ENCODE measurements around the gene TCF12. TPM values are rescaled to one million over a fixed set of nuclear protein-coding genes. Genes with fewer than 3 reads are reported as not detected.

Gene TCF12
- total RNA-seq, 1 donor from 2014 or later = 138 TPM

GRCh38 chr15:57223345-57223744, 304.9 kb downstream of the TCF12 start:
- H3K27me3 ChIP-seq = no peaks in the 10 kb centered on the region
- H3K4me3 ChIP-seq = no peak overlapping the region
- no peaks in the 10 kb centered on the region for H3K9me3 ChIP-seq
- H3K27ac ChIP-seq = no peak overlapping the region
- peaks cover 47% of the 10 kb centered on the region for H3K4me1 ChIP-seq
- intact Hi-C loops (cut with DNase I) = no loop called here
- no peak for DNase-seq (ENCODE audit: extremely low spot score in 2 of 2)
- no peaks in the 10 kb centered on the region for H3K36me3 ChIP-seq
- TF ChIP-seq POLR2A (IDR thresholded peaks at IDR 0.05) = no peak
- TF ChIP-seq POLR2AphosphoS5 (IDR thresholded peaks at IDR 0.05; ENCODE audit: insufficient read depth in 1 of 2, low read depth in 1 of 2) = no peak
- no peak for TF ChIP-seq CTCF (IDR thresholded peaks at IDR 0.05)

GRCh38 chr15:57223887-57224286, 305.4 kb downstream of the TCF12 start:
- Histone ChIP-seq H3K4me1 (peaks cover 44% of the 10 kb centered on the region), H3K36me3 (no peaks in the 10 kb centered on the region), H3K9me3 (no peaks in the 10 kb centered on the region), H3K4me3 (no peak overlapping the region), H3K27ac (no peak overlapping the region), H3K27me3 (no peaks in the 10 kb centered on the region)
- no peak for DNase-seq (ENCODE audit: extremely low spot score in 2 of 2)
- TF ChIP-seq CTCF (IDR thresholded peaks at IDR 0.05) (no peak), POLR2AphosphoS5 (IDR thresholded peaks at IDR 0.05; ENCODE audit: insufficient read depth in 1 of 2, low read depth in 1 of 2) (no peak), POLR2A (IDR thresholded peaks at IDR 0.05) (no peak)
- intact Hi-C loops (cut with DNase I) = no loop called here

GRCh38 chr15:57224664-57225063, 306.2 kb downstream of the TCF12 start:
- H3K9me3 ChIP-seq = no peaks in the 10 kb centered on the region
- no peaks in the 10 kb centered on the region for H3K36me3 ChIP-seq
- no peak for TF ChIP-seq POLR2AphosphoS5 (IDR thresholded peaks at IDR 0.05; ENCODE audit: insufficient read depth in 1 of 2, low read depth in 1 of 2)
- no peak for TF ChIP-seq POLR2A (IDR thresholded peaks at IDR 0.05)
- no peak for TF ChIP-seq CTCF (IDR thresholded peaks at IDR 0.05)
- H3K27me3 ChIP-seq = no peaks in the 10 kb centered on the region
- intact Hi-C loops (cut with DNase I) = no loop called here
- DNase-seq (ENCODE audit: extremely low spot score in 2 of 2) = no peak
- H3K4me3 ChIP-seq = no peak overlapping the region
- H3K4me1 ChIP-seq = peaks cover 37% of the 10 kb centered on the region
- H3K27ac ChIP-seq = no peak overlapping the region

GRCh38 chr15:57227166-57227565, 308.7 kb downstream of the TCF12 start:
- intact Hi-C loops (cut with DNase I) = no loop called here

More at GRCh38 chr15:57227166-57227565, 308.7 kb downstream of the TCF12 start:
- H3K27ac ChIP-seq = no peak overlapping the region
- TF ChIP-seq POLR2A (IDR thresholded peaks at IDR 0.05) = no peak
- TF ChIP-seq POLR2AphosphoS5 (IDR thresholded peaks at IDR 0.05; ENCODE audit: insufficient read depth in 1 of 2, low read depth in 1 of 2) = no peak
- TF ChIP-seq CTCF (IDR thresholded peaks at IDR 0.05) = no peak
- H3K4me1 ChIP-seq = peaks cover 23% of the 10 kb centered on the region
- no peaks in the 10 kb centered on the region for H3K36me3 ChIP-seq
- H3K9me3 ChIP-seq = no peaks in the 10 kb centered on the region
- H3K27me3 ChIP-seq = no peaks in the 10 kb centered on the region
- H3K4me3 ChIP-seq = no peak overlapping the region
- DNase-seq (ENCODE audit: extremely low spot score in 2 of 2) = no peak
